GM12874 (cell line): ENCODE measurements around the gene NEBL.

Source experiments
- CTCF ChIP-seq: IDR thresholded peaks from 2 replicates; pipeline ENCODE4 v1.5.1; 2011; ENCODE audit warnings: low read depth, mild to moderate bottlenecking, control low read depth, low read length, moderate library complexity; ENCODE audit not compliant: insufficient read depth

The NEBL gene

GRCh38 chr10:20901110-20901509 is 4.0 kb upstream of the NEBL start:
- no peak for TF ChIP-seq CTCF

- TF ChIP-seq CTCF = no peak
Measured at GRCh38 chr10:20898866-20899535, 1.9 kb upstream of the NEBL start.

GRCh38 chr10:20893297-20893696 is 3.8 kb downstream of the NEBL start:
- TF ChIP-seq CTCF = no peak

GRCh38 chr10:20892796-20893195 is 4.3 kb downstream of the NEBL start:
- TF ChIP-seq CTCF = no peak

- no peak for TF ChIP-seq CTCF
Measured at GRCh38 chr10:20892011-20892585, 5.0 kb downstream of the NEBL start.

- TF ChIP-seq CTCF = no peak
Measured at GRCh38 chr10:20891338-20891714, 5.8 kb downstream of the NEBL start.

- no peak for TF ChIP-seq CTCF
Measured at GRCh38 chr10:20890491-20891337, 6.4 kb downstream of the NEBL start.
